Kidney (tissue), 14 donors: ENCODE results near the gene GFRA1. TPM values are rescaled to one million over a fixed set of nuclear protein-coding genes. Genes with fewer than 3 reads are reported as not detected.
A peak's percentile ranks its signal among the peaks of the same experiment; 100 is the strongest.

Experiments used
- DNase-seq, 5 donors: peaks; one replicate each; pipeline ENCODE4 v3.0.0-alpha.2; 2013 to 2020
- FAIRE-seq: peaks from 2 replicates; lab custom pipeline; 2012; peaks lifted over from hg19 to GRCh38; lab: Jason Lieb, UNC
- H3K27ac ChIP-seq, 2 donors: one replicate each; pipeline ENCODE4 v1.7.0; 2013; ENCODE audit warnings: low read depth in 2 of 2, low read length in 2 of 2, inconsistent platforms in 1 of 2
- H3K27me3 ChIP-seq: one replicate; pipeline ENCODE4 v1.7.1; 2013; ENCODE audit warnings: low read length, inconsistent platforms; ENCODE audit not compliant: control insufficient read depth, insufficient read depth
- H3K36me3 ChIP-seq, 3 donors: one replicate each; pipeline versions ENCODE4 v1.7.0 to v1.7.1; 2013; ENCODE audit warnings: low read length in 3 of 3, control low read depth in 1 of 3, inconsistent platforms in 1 of 3; ENCODE audit not compliant: insufficient read depth in 3 of 3, control insufficient read depth in 2 of 3
- H3K4me1 ChIP-seq, 3 donors: one replicate each; pipeline versions ENCODE4 v1.7.0 to v1.7.1; 2013; ENCODE audit warnings: low read length in 3 of 3, inconsistent platforms in 1 of 3, low read depth in 1 of 3; ENCODE audit not compliant: control insufficient read depth in 2 of 3, insufficient read depth in 2 of 3
- H3K4me3 ChIP-seq, 3 donors: one replicate each; pipeline versions ENCODE4 v1.7.0 to v1.8.1; 2013; ENCODE audit warnings: low read length in 3 of 3, control low read depth in 1 of 3, inconsistent platforms in 1 of 3
- H3K9ac ChIP-seq, 3 donors: one replicate each; pipeline versions ENCODE4 v1.7.0 to v1.7.1; 2013; ENCODE audit warnings: low read length in 3 of 3, control low read depth in 1 of 3, inconsistent platforms in 1 of 3
- H3K9me3 ChIP-seq, 3 donors: one replicate each; pipeline versions ENCODE4 v1.7.0 to v1.7.1; 2013; ENCODE audit warnings: low read length in 3 of 3, control low read depth in 1 of 3, inconsistent platforms in 1 of 3; ENCODE audit not compliant: control insufficient read depth in 2 of 3, insufficient read depth in 1 of 3
- intact Hi-C: fragments of 100-400 bp; cut with DNase I; formaldehyde crosslinking; loops from one replicate; pipeline ENCODE4 v1.11.1; 2022
- polyA plus RNA-seq: library from polyadenylated mRNA; stranded (reverse); fragments of 350-450 nt; fragmentation: Illumina TruSeq; extraction: RNeasy Lipid Tissue Mini Kit (QIAGEN cat#74804); gene quantifications from one replicate; pipeline ENCODE4 v1.2.3, GENCODE V29; 2014; ENCODE audit warnings: low read depth, low replicate concordance; ENCODE audit not compliant: insufficient read depth
- total RNA-seq: library from RNA; stranded (reverse); fragmentation: NEBNext Ultra II Directional; extraction: Animal tissue kit (Norgen Biotek cat#: 25700); gene quantifications from one replicate; pipeline ENCODE4 v1.2.1, GENCODE V29; 2021
- TF ChIP-seq, protein P1 (sequence below): IDR thresholded peaks from 3 replicates; pipeline ENCODE4 v1.5.1; 2012; ENCODE audit warnings: mild to moderate bottlenecking, moderate library complexity, borderline replicate concordance; ENCODE audit not compliant: insufficient read depth; ENCODE audit errors: extremely low read depth
- donor health status: control.
- donor health status: control.
- donor health status: control.
- donor health status: control.
- donor health status: control.
- donor health status: DM: yes; HTN: yes; CAD: no.
- donor health status: Normal renal cell carcinoma (clear cell type).

GFRA1 gene
- total and polyA plus RNA-seq, 2 donors from 2014 or later = 3.0 to 22.3 TPM

DNA sequence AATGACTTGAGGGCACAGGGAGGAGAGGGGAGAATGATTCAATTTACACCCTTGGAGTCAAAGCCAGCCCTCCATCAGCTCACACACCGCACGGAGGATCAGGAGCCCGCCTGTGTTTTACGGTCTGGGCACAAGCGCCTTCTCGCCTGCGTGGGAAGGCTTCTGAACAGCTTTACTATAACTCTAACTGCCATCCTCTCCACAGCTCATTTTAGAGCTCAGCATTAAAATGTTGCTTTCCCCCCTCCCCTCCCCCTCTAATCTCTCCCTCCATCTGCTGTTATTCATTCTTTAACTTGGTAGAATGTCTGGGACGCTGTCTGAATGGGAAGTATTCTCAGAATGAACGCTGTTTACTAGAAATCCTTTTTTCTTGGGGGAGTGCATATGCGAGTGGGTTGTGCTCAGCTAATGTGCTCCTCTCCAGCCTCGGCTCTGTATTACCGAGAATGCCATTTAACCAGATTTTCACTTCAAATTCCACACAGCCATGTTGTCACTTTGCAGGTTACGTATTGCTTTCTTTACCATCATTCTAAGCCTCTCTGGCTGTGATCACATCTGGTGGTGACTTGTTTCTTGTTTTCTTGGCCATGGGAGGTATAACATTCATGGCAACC lies 140.1 kb downstream of the GFRA1 start:
- Histone ChIP-seq H3K9ac (no peak overlapping the region), H3K9me3 (no peaks in the 10 kb centered on the region), H3K36me3 (no peaks in the 10 kb centered on the region), H3K27me3 (no peaks in the 10 kb centered on the region), H3K4me1 (no peaks in the 10 kb centered on the region), H3K27ac (no peak overlapping the region), H3K4me3 (no peak overlapping the region)
- FAIRE-seq (no peak), DNase-seq (peak in 3 of 5 donors; percentile 29 to 67 (median 65))
- intact Hi-C loops = no loop called here
- TF ChIP-seq, protein P1, sequence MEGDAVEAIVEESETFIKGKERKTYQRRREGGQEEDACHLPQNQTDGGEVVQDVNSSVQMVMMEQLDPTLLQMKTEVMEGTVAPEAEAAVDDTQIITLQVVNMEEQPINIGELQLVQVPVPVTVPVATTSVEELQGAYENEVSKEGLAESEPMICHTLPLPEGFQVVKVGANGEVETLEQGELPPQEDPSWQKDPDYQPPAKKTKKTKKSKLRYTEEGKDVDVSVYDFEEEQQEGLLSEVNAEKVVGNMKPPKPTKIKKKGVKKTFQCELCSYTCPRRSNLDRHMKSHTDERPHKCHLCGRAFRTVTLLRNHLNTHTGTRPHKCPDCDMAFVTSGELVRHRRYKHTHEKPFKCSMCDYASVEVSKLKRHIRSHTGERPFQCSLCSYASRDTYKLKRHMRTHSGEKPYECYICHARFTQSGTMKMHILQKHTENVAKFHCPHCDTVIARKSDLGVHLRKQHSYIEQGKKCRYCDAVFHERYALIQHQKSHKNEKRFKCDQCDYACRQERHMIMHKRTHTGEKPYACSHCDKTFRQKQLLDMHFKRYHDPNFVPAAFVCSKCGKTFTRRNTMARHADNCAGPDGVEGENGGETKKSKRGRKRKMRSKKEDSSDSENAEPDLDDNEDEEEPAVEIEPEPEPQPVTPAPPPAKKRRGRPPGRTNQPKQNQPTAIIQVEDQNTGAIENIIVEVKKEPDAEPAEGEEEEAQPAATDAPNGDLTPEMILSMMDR = no peak

DNA sequence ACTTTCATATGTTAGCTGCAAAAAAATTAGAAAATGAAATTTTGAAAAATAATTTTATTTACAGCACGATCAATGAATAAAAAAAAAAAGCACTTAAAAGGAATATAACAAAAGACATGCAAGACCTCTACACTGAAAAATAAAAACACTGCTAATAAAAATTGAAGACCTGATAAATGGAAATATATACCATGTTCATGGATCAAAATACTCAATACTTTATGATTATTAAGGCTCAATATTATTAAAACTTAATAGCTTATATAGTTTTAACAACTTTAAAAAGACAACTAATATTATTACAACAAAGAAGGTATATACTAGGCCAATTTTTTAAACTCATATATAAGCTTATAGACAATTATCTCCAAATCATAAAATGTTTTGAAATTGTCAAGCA lies 143.0 kb downstream of the GFRA1 start:
- H3K9me3 ChIP-seq = no peaks in the 10 kb centered on the region
- DNase-seq (no peak), FAIRE-seq (peak; percentile 86)
- intact Hi-C loops = no loop called here
- no peaks in the 10 kb centered on the region for H3K4me1 ChIP-seq
- no peak overlapping the region for H3K9ac ChIP-seq
- TF ChIP-seq, protein P1 = no peak
- no peak overlapping the region for H3K27ac ChIP-seq
- H3K36me3 ChIP-seq = no peaks in the 10 kb centered on the region
- H3K4me3 ChIP-seq = no peak overlapping the region
- H3K27me3 ChIP-seq = no peaks in the 10 kb centered on the region

DNA sequence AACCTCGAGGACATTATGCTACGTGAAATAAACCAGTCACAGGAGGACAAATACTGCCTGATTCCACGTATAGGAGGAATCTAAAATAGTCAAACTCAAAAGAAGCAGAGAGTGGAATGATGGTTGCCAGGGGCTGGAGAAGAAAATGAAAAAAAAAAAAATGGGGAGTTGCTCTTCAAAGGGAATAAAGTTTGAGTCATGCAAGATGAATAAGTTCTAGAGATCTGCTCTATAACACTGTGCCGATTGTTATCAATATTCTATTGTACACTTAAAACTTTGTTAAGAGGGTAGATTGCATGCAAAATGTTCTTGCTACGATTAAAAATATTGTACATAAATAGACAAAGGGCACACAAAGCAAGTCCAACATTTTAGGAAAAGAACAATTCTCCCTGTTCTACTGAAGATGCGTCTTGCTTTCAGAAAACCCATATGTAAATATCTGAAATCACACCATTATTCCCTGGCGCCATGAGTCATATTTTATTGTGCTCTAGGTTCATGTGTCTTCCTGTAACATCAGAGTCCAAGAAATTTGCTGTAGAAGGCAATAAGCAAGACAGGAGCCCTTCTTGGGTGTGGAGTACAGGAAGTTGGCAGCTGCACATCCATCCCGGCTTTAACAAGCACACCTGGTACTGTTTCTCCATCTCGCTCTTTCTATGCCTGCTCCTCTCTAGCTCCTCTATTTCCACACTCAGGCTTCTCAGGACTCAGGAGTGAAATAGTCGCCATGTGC lies 145.9 kb downstream of the GFRA1 start:
- no peak overlapping the region for H3K4me3 ChIP-seq
- H3K9ac ChIP-seq = no peak overlapping the region
- no peaks in the 10 kb centered on the region for H3K9me3 ChIP-seq
- TF ChIP-seq, protein P1 = no peak
- no peak for DNase-seq
- H3K27me3 ChIP-seq = no peaks in the 10 kb centered on the region
- H3K36me3 ChIP-seq = no peaks in the 10 kb centered on the region
- H3K4me1 ChIP-seq = no peaks in the 10 kb centered on the region
- no peak for FAIRE-seq
- intact Hi-C loops = no loop called here
- no peak overlapping the region for H3K27ac ChIP-seq
